ENCODE data around the gene TRAPPC2L.
"Not testable (repeated sequence)": the region's sequence is repeated elsewhere in the genome, so short reads cannot be mapped to it uniquely, and the experiment has no call there.

TRAPPC2L gene

DNA sequence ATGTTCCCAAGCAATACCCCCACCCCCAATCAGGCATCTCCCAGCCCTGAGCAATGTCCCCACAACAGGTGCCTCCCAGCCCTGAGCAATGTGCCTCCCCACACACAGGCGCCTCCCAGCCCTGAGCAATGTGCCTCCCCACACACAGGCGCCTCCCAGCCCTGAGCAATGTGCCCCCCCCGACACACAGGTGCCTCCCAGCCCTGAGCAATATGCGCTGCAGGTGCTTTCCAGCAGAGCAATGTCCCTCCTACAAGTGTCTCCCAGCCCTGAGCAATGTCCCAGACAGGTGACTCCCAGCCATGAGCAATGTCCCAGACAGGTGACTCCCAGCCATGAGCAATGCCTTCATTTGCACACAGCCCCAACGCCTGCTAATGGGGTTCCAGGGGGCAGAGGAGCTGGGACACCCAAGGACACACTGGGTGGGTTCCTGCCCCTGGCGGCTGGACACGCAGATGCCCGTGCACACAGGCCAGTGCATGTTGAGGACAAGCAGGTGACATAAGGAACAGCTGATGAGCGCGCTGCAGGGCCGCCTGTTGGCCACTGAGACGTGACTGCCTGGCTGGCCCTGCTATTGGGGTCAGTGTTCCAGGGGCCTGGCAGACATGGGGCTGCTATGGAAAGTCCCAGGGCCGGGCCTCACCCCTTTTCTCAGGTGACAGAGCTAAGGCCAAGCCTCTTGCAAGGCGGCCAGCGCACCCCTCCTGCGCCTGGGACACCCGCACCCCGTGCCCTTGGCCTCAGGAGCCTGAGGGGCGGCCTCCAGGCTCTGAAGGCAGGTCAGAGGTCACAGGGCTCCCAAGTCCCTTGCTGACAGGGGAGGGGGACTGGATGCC lies 36.4 kb downstream of the TRAPPC2L start:
- no peak for DNase-seq (ENCODE audit: low read depth)

DNA sequence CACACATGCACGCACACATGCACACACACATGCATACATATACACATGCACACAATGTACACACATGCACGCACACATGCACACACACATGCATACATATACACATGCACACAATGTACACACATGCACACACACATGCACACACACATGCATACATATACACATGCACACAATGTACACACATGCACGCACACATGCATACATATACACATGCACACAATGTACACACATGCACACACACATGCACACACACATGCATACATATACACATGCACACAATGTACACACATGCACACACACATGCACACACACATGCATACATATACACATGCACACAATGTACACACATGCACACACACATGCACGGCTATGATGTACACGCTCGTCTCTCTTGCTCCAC lies 37.3 kb downstream of the TRAPPC2L start:
- DNase-seq (ENCODE audit: low read depth) = not testable (repeated sequence)

DNA sequence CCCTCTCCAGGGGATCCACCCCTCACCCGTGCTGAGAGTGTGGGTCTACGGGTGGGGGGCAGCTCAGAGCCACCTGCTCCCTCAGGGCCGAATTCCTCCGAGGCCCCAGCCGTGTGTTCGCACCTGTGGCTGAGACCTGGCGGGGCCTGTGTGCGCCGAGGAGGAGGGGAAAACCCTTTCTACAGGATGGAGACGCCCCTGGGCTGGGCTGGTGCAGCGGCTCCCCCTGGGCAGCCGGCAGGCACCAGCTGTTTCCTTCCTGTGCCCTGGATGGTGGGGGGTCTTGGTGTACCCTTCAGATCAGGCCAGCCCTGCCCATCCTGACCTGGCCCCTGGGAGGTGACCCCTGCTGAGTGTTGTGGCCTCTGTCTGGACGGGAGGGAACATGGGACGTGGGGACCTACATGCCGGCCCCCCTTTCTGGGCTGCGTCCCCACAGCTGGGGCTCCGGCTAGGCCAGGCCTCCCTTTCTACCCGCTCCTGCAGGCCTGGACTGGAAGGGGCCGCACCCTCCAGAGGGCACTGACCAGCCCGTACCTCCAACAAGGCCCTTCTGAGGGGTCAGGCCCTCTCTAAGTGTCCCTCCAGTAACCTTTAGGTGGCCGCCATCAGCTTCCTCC lies 37.9 kb downstream of the TRAPPC2L start:
- no peak for DNase-seq (ENCODE audit: low read depth)

DNA sequence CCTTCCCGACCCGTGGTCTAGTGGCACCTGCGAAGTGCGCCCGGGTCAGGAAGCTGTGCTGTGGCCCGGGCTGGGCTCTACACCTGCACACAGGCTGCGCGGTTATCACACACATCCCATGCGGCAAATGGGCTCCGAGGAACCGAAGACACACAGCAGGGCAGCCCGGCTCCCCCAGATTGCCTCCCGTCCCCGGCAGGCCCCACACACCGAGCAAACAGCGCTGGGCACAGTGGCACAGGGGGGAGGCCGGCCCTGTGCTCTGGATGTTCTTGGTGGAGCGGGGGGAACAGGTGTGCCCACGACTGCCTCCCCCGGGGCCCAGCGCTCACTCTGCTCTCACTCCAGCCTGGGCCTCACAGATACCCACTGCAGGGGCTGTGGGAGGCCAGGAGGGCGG lies 38.4 kb downstream of the TRAPPC2L start:
- no peak for DNase-seq (ENCODE audit: low read depth)

DNA sequence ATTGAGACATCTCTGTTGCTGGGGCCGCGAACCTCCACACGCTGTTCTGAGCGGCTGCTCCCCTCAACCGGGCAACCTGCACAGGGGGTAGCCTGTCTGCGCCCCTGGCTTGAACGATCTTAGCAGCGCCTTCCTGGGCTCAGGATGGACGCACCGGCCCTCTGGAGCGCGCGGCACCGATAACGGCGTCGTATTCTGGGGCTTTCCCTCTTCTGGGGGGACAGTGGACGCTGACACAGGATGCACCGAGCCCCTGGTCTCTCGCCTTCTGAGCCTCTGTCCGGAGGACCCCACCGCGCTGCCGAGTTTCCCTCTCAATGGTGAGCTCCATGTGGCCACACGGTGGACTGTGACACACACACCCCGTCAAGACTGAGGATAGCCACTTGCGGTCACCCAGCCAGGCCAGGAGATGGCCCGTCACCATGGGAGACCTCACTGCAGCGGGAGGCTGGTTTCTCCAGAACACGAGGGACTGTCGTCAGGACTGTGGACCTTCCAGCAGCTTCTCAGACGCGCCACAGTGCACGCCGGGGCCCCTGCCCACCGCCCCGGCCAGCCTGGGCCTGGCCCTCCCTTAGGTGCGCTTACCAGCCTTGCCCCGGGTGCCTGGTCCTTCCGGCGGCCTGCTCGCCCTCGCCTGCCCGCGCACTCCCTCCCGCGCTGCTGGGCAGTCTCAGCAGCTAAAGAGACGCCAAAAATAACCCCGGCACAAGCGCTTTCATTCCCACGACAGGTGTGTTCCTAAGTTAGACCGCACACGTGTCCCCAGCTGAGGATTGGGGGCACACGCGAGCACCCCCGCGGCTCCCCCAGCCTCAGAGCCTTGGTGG lies 39.5 kb downstream of the TRAPPC2L start:
- DNase-seq (ENCODE audit: low read depth) = no peak

DNA sequence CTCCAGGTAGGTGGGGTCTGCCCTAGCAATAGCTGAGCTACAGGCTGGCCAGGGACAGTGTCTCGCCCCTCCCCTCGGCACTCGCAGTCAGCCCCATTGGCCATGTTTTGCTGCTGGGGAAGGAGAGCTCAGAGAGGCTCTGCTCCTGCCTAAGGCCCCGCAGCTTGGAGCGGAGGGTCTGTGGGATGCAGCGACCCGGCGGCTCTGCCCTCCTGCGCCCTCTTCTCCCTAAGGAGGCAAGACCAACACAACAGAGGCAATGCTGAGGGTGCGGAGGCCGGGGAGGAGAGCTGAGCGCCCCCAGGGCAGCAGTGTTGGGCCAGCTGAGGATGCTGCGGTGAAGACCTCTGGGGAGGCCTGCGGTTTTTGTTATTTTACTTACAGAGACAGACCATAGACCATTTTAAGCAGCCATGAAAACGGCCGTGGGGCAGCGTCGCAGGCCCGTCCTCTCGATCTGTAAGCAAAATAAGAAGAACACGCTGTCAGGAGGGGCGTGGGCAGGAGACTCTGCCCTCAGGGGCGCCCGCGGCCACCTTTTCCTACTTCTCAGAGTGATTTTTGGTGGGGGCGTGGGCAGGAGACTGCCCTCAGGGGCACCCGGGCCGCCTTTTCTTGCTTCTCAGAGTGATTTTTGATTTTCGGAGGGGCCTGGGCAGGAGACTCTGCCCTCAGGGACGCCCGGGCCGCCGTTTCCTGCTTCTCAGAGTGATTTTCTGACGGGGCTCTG lies 40.9 kb downstream of the TRAPPC2L start:
- DNase-seq (ENCODE audit: low read depth) = no peak

DNA sequence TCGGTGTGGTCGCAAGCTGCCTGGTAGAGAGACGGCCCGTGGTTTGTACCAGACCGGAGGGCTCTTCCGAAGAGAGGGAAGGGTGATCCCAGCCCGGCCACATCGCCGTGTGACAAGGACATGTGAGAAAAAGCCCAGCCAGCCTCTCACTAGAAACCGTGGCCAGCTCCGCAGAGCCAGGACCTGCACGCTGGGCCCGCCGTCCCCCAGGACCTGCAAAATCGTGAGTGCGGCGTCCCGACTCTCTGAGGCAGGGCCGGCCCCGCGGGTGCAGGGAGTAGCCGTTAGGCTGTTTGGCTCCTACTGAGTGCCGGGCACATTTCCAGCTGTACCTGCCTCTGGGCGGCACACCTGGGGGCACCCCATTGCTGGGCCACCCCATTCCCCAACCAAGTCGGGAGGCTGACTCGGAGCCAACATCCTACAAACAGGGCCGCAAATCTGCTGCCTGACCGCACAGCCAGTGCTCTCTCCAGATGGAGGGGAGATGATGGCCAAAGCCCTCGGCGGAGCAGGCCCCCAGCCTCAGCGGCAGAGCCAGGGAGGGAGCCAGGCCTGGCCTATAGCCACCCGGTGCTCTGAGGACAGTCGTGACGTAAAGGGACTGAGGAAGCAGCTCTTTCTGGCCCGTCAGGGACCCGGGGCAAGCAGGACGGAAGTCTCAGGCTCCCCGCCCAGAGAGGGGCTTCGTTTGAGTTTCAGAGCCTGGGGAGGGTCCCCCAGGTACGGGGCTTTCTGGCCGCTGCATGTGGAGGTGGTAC lies 43.2 kb downstream of the TRAPPC2L start:
- DNase-seq (ENCODE audit: low read depth) = no peak

DNA sequence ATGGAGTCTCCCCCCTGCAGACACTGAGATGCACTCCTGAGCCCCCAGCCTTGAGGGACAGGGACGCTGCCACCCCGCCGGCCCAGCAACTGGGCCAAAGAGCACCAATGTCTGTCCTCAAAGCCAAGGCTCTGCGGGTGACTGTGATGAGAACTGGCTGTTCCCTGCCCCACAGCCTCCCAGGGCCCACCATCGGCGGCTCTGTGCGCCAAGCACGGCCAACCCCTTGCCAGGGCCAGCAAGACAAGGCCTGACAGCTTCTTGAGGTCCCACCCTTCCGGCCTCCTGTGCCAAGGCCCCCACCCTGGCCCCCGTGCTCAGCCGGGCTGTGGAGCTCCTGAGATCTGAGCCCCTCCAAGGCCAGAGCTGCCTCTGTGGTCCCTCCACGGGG lies 43.7 kb downstream of the TRAPPC2L start:
- DNase-seq (ENCODE audit: low read depth) = no peak

DNA sequence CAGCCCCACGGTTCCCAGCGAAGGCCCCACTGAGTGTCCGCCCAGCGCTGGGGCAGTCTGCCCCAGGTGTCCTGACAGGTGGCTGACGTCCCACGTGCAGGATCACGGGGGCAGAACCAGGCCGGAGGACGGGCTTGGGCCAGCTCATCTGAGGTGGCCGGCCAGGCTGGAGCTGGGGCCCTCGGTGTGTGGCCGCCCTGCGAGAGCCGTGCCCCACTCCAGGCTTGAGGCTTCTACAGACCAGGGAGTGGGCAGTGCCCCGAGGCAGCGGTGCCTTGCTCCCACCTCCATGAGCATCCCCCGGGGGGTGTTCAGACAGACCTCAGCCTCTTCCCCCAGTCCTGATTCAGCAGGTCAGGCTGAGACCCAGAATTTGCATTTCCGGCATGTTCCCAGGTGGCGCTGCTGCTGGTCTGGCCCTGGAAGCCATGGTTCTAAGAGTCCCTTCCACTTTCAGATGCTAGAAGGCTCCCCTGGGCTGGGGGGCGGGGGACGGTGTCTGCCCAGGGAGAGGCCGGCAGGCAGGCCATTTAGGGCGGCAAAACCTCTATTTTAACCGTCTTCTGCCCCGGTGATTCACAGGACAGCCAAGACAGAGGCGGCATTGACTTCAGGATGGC lies 44.9 kb downstream of the TRAPPC2L start:
- no peak for DNase-seq (ENCODE audit: low read depth)

DNA sequence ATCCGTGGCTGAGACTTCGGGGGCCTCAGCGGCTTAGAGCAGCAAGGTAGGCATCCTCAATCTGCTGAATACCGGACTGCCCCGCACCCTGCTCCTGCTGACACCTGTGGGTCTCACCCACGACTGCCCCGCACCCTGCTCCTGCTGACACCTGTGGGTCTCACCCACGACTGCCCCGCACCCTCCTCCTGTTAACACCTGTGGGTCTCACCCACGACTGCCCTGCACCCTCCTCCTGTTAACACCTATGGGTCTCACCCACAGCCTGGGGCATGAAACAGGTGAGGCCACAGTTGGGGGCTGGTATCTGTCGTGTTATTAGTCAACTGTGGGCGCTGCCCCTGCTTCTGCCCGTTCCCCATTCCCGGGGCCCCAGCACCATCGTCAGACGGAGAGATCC lies 45.8 kb downstream of the TRAPPC2L start:
- no peak for DNase-seq (ENCODE audit: low read depth)

DNA sequence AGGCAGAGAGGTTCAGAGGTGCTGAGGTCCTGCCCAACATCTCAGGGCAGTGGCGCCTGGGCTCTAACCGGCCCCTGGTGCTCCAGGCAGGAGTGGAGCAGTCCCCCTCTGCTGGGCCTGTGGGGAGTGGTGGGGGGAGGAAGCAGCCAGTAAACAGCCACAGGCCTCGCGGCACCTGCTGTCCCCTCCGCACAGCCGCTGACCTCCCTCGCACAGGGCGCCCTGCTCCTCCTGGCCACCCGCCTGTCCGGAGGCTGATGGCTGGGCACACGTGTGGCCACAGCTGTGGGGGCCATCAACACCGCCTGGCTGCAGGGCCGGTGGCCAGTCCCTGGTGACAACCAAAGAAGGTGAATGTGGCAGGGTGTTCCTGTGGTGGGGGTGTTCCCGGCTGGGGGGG lies 46.3 kb downstream of the TRAPPC2L start:
- no peak for DNase-seq (ENCODE audit: low read depth)

DNA sequence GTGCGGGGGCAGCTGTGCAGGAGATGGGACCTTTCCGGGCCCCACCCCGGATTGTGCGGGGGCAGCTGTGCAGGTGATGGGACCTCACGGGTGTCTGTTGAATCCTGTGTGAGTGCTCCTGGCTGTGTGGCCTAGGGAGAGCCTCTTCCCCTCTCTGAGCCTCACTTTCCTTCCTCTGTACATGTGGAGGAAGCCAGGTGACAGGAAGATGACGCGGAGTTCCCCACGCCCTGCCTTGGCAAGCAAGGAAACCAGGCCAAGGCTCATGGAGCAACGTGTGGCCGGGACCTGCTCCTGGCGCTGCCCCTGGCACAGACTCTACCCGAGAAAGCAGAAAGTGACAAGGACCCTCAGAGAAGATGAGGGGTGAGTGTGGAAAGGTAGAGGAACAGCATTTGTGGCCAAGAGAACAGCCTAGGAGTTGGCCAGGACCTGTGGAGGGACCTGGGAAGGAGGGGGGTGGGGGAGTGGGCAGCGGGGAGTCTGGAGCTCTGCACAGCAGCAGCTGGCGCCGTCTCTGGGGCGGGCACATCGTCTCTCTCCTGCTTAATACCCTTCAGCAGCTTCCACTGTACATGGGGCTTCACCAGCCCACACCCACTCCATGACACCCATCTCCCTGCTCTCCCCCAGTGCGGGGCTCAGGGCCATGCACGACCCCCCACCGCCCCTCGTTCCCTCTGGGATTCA lies 47.9 kb downstream of the TRAPPC2L start:
- DNase-seq (ENCODE audit: low read depth) = no peak

DNA sequence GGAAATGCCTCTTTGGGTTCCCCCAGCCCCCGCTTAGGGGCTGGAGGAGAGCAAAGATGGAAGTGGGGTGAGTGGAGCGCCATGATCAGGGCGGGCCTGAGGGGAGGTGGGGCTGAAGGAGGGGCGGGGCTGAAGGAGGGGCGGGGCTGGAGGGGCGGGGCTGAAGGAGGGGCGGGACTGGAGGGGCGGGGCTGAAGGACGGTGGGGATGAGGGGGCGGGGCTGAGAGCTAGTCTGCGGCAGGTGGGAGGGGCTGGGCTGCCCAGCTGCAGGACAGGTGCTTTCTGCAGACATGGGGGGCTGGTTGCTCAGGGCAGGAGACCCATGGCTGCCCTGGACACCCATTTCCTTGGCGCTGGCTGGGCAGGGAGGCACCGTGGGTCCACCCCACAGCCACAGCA lies 48.6 kb downstream of the TRAPPC2L start:
- DNase-seq (ENCODE audit: low read depth) = no peak

DNA sequence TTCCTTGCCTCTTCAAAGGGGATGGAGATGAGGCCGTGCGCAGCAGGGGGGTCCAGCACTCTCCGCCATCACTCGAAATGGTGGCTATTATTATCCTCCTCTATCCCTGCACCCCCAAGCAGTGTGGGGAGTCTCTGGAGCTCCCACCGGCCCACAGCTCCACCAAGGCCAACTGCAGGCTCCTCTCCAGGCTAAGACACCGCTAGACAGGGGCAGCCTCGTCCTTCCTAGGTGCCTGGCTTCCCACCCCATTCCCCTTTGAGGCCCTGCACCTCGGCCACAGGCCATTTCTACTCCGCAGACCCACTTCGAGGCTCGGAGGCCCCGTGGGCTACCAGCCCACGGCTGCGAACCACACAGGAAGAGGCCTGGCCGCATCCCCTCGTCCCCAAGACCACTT lies 49.1 kb downstream of the TRAPPC2L start:
- no peak for DNase-seq (ENCODE audit: low read depth)

DNA sequence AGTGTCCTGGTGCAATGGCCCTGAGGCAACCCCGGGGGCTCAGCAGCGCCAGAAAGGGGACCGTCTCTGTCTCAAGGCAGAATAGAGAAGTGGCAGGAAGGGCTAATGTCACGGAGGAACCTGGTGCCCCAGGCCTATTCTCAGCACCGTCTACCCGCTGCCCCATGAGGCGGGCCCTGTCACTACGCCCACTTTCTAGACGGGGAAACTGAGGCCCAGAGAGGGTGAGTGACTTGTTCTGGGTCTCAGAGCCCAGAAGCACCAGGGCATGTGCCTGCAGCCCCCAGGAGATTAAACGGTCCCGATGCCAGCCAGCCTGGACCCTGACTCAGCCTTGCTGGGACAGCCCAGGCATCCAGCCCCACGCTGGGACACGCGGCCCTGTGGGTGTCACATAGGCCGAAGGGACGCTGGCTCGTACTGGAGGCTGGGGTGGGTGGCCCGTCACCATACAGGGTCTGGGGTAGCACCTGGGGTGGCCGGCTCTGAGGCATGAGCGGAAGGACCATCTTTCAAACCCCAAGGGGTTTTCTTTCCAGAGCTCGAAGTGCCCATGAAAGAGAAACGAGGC lies 49.7 kb downstream of the TRAPPC2L start:
- no peak for DNase-seq (ENCODE audit: low read depth)

DNA sequence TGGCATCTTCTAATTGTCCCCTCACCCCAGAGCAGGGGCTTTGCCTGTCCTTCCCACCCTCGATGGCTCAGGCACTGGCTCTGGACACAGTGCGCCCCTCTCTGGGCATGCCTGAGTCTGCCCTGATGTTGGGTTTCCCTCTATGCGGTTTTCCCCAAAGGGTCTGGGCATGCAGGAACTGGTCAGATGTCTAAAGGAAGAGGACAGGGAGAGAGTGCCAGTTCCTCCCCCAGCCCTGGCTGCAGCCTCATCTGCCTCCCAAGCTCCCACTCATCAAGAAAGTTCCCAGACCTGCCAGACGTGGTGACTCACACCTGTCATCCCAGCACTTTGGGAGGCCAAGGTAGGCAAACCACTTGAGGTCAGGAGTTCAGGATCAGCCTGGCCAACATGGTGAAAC lies 50.8 kb downstream of the TRAPPC2L start:
- no peak for DNase-seq (ENCODE audit: low read depth)

DNA sequence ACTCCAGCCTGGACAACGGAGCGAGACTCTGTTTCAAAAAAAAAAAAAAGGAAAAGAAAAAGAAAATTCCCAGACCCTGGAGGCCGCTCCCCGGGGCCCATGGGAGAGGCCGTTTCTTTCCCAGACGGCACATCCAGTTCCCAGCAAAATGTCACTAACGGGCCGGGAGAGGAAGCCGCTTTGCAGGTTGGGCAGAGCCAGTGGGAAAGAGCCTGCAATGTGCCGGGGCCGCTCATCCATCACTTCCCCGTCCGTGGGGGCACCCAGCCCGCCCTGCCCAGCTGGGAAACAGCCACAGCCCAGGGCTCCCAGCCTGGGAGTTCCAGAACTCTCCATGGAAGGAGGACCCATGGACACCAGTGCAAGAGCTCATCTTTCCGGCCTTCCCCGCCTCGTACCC lies 51.4 kb downstream of the TRAPPC2L start:
- DNase-seq (ENCODE audit: low read depth) = no peak

DNA sequence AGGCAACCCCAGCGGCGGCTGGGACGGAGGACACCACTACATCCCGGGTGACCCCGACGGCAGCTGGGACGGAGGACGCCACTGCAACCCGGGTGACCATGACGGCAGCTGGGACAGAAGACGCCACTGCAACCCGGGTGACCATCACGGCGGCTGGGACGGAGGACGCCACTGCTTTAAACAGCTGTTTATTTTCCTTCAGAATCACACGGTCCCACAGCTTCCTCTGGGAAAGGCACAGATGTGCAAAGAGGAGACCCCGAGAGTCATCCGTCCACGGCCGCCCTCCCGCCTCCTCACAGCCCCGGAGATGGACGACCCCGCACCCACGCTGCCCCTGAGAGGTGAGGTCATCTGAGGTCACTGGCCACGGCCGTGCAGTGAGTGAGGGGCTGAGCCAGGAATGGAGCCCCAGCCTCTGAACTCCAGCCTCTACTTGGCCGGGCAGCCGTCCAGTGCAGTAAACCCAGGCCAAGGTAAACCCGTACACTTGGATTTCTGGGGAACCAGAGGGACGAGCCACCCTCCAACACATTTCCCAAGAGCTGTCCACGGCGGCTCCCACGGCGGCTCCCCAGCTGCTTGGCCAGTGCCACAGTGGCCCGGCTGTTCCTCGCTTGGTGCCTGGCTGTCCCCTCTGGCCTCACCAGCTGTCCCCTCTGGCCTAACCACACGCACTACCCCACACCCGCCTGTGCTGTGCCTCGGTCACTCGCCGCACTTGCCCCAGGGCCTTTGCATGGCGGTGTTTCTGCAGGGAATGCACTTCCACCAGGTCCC lies 52.7 kb downstream of the TRAPPC2L start:
- no peak for DNase-seq (ENCODE audit: low read depth)

All from GM04503 (cell line).